HUES64 (cell line): Measurements from ENCODE around the gene CASP4.
"Not testable (repeated sequence)": the region's sequence is repeated elsewhere in the genome, so short reads cannot be mapped to it uniquely, and the experiment has no call there.

Source experiments
- H3K27ac ChIP-seq: 2 replicates; pipeline ENCODE4 v1.7.0; 2013; ENCODE audit warnings: low read depth, low read length, inconsistent platforms
- H3K27me3 ChIP-seq: 2 replicates; pipeline ENCODE4 v1.6.1; 2013; ENCODE audit warnings: mild to moderate bottlenecking, low read length; ENCODE audit not compliant: insufficient read depth
- H3K36me3 ChIP-seq: 2 replicates; pipeline ENCODE4 v1.6.1; 2013; ENCODE audit warnings: mild to moderate bottlenecking, low read length; ENCODE audit not compliant: insufficient read depth
- H3K4me1 ChIP-seq: 2 replicates; pipeline ENCODE4 v1.6.1; 2013; ENCODE audit warnings: mild to moderate bottlenecking, low read length, moderate library complexity; ENCODE audit not compliant: insufficient read depth
- H3K4me3 ChIP-seq: 2 replicates; pipeline ENCODE4 v1.5.1; 2013; ENCODE audit warnings: mild to moderate bottlenecking, low read length, moderate library complexity
- H3K9ac ChIP-seq: 2 replicates; pipeline ENCODE4 v1.6.1; 2013; ENCODE audit warnings: mild to moderate bottlenecking, low read depth, low read length
- H3K9me3 ChIP-seq: 2 replicates; pipeline ENCODE4 v1.6.1; 2013; ENCODE audit warnings: low read depth, low read length; ENCODE audit not compliant: insufficient read depth
- WGBS: fragments of 150-250, 120-280 bp; methylation state at CpG from one replicate; pipeline ENCODE4 v1.1.7; 2013; ENCODE audit warnings: missing lambda C conversion rate; 5-methylcytosine and 5-hydroxymethylcytosine counted together

CASP4 gene

GRCh38 chr11:104984808-104985207 lies 16.4 kb upstream of the CASP4 start:
- no peak overlapping the region for H3K9ac ChIP-seq
- no peaks in the 10 kb centered on the region for H3K4me1 ChIP-seq
- H3K27ac ChIP-seq = no peak overlapping the region
- H3K36me3 ChIP-seq = no peaks in the 10 kb centered on the region
- H3K4me3 ChIP-seq = no peak overlapping the region
- H3K27me3 ChIP-seq = no peaks in the 10 kb centered on the region
- 96% methylated on average over 3 of the region's 3 CpGs for whole genome bisulfite sequencing
- H3K9me3 ChIP-seq = peaks cover 3% of the 10 kb centered on the region; the same call in 1 of the 2 replicates

GRCh38 chr11:104979839-104980238 lies 11.5 kb upstream of the CASP4 start:
- WGBS = 92% methylated on average over 1 of the region's 1 CpG
- H3K4me1 ChIP-seq = no peaks in the 10 kb centered on the region

GRCh38 chr11:104973616-104974015 lies 5.2 kb upstream of the CASP4 start:
- no peaks in the 10 kb centered on the region for H3K36me3 ChIP-seq
- no peak overlapping the region for H3K27ac ChIP-seq
- peaks cover 14% of the 10 kb centered on the region for H3K9me3 ChIP-seq
- no peak overlapping the region for H3K4me3 ChIP-seq
- 0 out of 2 replicates have a peak, but pooled peaks cover 5% of the 10 kb centered on the region for H3K4me1 ChIP-seq
- H3K27me3 ChIP-seq = no peaks in the 10 kb centered on the region
- WGBS = 95% methylated on average over 2 of the region's 2 CpGs
- H3K9ac ChIP-seq = no peak overlapping the region

More at GRCh38 chr11:104979839-104980238, 11.5 kb upstream of the CASP4 start:
- H3K27me3 ChIP-seq = no peaks in the 10 kb centered on the region
- H3K36me3 ChIP-seq = no peaks in the 10 kb centered on the region
- no peak overlapping the region for H3K9ac ChIP-seq
- H3K4me3 ChIP-seq = no peak overlapping the region
- no peak overlapping the region for H3K27ac ChIP-seq
- no peaks in the 10 kb centered on the region for H3K9me3 ChIP-seq

GRCh38 chr11:104972924-104973323 lies 4.5 kb upstream of the CASP4 start:
- H3K9ac ChIP-seq, H3K4me1 ChIP-seq, H3K27ac ChIP-seq, H3K27me3 ChIP-seq, H3K36me3 ChIP-seq, H3K4me3 ChIP-seq: not testable (repeated sequence)
- peaks cover 14% of the 10 kb centered on the region for H3K9me3 ChIP-seq
- WGBS = 93% methylated on average over 8 of the region's 8 CpGs

- Histone ChIP-seq H3K4me1 (peaks cover 6% of the 10 kb centered on the region; the same call in 1 of the 2 replicates), H3K36me3 (no peaks in the 10 kb centered on the region), H3K27me3 (no peaks in the 10 kb centered on the region), H3K27ac (no peak overlapping the region), H3K9ac (no peak overlapping the region), H3K9me3 (peaks cover 14% of the 10 kb centered on the region), H3K4me3 (no peak overlapping the region)
These were observed 2.4 kb upstream of the CASP4 start for GRCh38 chr11:104970756-104971155.

- H3K27ac ChIP-seq = no peak overlapping the region
- H3K36me3 ChIP-seq = no peaks in the 10 kb centered on the region
- H3K4me3 ChIP-seq = no peak overlapping the region
- peaks cover 6% of the 10 kb centered on the region; the same call in 1 of the 2 replicates for H3K4me1 ChIP-seq
- peaks cover 17% of the 10 kb centered on the region for H3K9me3 ChIP-seq
- 91% methylated on average over 16 of the region's 16 CpGs for WGBS
- H3K9ac ChIP-seq = no peak overlapping the region
- H3K27me3 ChIP-seq = no peaks in the 10 kb centered on the region
These were observed 742 bp upstream of the CASP4 start for GRCh38 chr11:104968856-104969776.

- H3K27ac ChIP-seq = no peak overlapping the region
- H3K9me3 ChIP-seq = peaks cover 18% of the 10 kb centered on the region
- H3K36me3 ChIP-seq = no peaks in the 10 kb centered on the region
- H3K4me3 ChIP-seq = no peak overlapping the region; the same call in 1 of the 2 replicates
- no peaks in the 10 kb centered on the region for H3K27me3 ChIP-seq
- 96% methylated on average over 9 of the region's 11 CpGs for WGBS
- peaks cover 6% of the 10 kb centered on the region; the same call in 1 of the 2 replicates for H3K4me1 ChIP-seq
- H3K9ac ChIP-seq = no peak overlapping the region
These were observed 630 bp downstream of the CASP4 start for GRCh38 chr11:104967534-104968354.

- Histone ChIP-seq H3K27ac (no peak overlapping the region), H3K9me3 (peaks cover 14% of the 10 kb centered on the region), H3K27me3 (no peaks in the 10 kb centered on the region), H3K36me3 (no peaks in the 10 kb centered on the region), H3K4me3 (no peak overlapping the region), H3K4me1 (peaks cover 6% of the 10 kb centered on the region; the same call in 1 of the 2 replicates), H3K9ac (no peak overlapping the region)
- WGBS = 97% methylated on average over 5 of the region's 5 CpGs
These were observed 2.6 kb downstream of the CASP4 start for GRCh38 chr11:104965735-104966134.

GRCh38 chr11:104964247-104964646 lies 4.1 kb downstream of the CASP4 start:
- H3K4me3 ChIP-seq = no peak overlapping the region
- peaks cover 14% of the 10 kb centered on the region for H3K9me3 ChIP-seq
- H3K27me3 ChIP-seq = no peaks in the 10 kb centered on the region
- no peak overlapping the region for H3K9ac ChIP-seq
- 96% methylated on average over 1 of the region's 1 CpG for WGBS
- H3K4me1 ChIP-seq = peaks cover 6% of the 10 kb centered on the region; the same call in 1 of the 2 replicates
- no peak overlapping the region for H3K27ac ChIP-seq
- no peaks in the 10 kb centered on the region for H3K36me3 ChIP-seq

GRCh38 chr11:104962852-104963251 lies 5.5 kb downstream of the CASP4 start:
- Histone ChIP-seq H3K27me3 (no peaks in the 10 kb centered on the region), H3K36me3 (no peaks in the 10 kb centered on the region), H3K9me3 (peaks cover 14% of the 10 kb centered on the region), H3K9ac (no peak overlapping the region), H3K27ac (no peak overlapping the region), H3K4me3 (no peak overlapping the region), H3K4me1 (no peaks in the 10 kb centered on the region; the same call in 1 of the 2 replicates)
- WGBS = 98% methylated on average over 2 of the region's 3 CpGs

GRCh38 chr11:104957280-104957679 lies 11.1 kb downstream of the CASP4 start:
- Histone ChIP-seq H3K36me3 (no peaks in the 10 kb centered on the region), H3K27me3 (no peaks in the 10 kb centered on the region), H3K4me3 (no peak overlapping the region), H3K9ac (no peak overlapping the region), H3K4me1 (no peaks in the 10 kb centered on the region), H3K9me3 (no peaks in the 10 kb centered on the region), H3K27ac (no peak overlapping the region)
- 98% methylated on average over 3 of the region's 3 CpGs for WGBS
